ENCODE data around the gene NEGR1. TPM values are rescaled to one million over a fixed set of nuclear protein-coding genes. Genes with fewer than 3 reads are reported as not detected.

NEGR1 gene
- total and polyA plus RNA-seq, 7 donors: 0.69 to 69.2 (median 42.5) TPM

DNA sequence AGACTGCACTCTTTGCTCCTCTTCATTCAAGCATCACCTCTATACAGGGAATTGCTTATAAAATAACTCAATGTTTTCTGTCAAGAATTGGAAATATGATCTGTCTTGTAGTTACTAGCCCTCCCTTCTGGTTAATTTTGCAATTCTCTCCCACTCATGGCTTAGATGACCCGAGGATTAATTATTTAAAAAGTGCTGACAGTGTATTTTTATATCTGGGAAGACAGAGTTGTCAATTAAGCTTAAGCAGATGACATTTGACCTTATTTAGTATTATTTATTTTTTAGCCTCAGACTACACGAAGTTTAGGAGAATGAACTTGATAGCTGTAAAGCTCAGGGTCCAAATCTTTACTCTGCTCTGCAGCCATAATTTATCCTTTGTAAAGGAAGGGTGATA lies 538.5 kb downstream of the NEGR1 start:
- intact Hi-C loops (cut with DNase I): no loop called here
- TF ChIP-seq, protein P1, sequence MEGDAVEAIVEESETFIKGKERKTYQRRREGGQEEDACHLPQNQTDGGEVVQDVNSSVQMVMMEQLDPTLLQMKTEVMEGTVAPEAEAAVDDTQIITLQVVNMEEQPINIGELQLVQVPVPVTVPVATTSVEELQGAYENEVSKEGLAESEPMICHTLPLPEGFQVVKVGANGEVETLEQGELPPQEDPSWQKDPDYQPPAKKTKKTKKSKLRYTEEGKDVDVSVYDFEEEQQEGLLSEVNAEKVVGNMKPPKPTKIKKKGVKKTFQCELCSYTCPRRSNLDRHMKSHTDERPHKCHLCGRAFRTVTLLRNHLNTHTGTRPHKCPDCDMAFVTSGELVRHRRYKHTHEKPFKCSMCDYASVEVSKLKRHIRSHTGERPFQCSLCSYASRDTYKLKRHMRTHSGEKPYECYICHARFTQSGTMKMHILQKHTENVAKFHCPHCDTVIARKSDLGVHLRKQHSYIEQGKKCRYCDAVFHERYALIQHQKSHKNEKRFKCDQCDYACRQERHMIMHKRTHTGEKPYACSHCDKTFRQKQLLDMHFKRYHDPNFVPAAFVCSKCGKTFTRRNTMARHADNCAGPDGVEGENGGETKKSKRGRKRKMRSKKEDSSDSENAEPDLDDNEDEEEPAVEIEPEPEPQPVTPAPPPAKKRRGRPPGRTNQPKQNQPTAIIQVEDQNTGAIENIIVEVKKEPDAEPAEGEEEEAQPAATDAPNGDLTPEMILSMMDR (IDR thresholded peaks at IDR 0.05): no peak
- TF ChIP-seq POLR2A (IDR thresholded peaks at IDR 0.05): no peak
- TF ChIP-seq POLR2AphosphoS5 (IDR thresholded peaks at IDR 0.05): no peak
- no peak for TF ChIP-seq EP300 (IDR thresholded peaks at IDR 0.05)
- no peaks in the 10 kb centered on the region for H3K36me3 ChIP-seq
- H3K27ac ChIP-seq: no peak overlapping the region
- DNase-seq: no peak
- H3K27me3 ChIP-seq: no peaks in the 10 kb centered on the region
- WGBS, 2 donors: 69 to 77% methylated on average over 2 of the region's 2 CpGs
- H3K9me3 ChIP-seq: no peaks in the 10 kb centered on the region
- no peak overlapping the region for H3K4me3 ChIP-seq
- no peaks in the 10 kb centered on the region for H3K4me1 ChIP-seq

DNA sequence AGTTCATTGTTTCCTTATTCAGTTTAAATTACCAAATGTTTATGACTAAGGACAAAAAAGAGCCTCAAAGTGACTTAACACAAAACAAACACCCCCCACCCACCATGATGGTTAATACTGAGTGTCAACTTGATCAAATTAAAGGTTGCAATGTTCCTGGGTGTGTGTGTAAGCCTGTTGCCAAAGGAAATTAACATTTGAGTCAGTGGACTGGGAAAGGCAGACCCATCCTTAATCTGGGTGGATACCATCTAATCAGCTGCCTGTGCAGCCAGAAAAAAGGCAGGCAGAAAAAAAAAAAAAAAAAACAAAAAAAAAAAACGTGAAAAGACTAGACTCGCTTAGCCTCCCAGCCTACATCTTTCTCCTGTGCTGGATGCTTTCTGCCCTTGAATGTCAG lies 543.4 kb downstream of the NEGR1 start:
- H3K27me3 ChIP-seq: no peaks in the 10 kb centered on the region
- no peak overlapping the region for H3K27ac ChIP-seq
- intact Hi-C loops (cut with DNase I): no loop called here
- H3K4me3 ChIP-seq: no peak overlapping the region
- no peaks in the 10 kb centered on the region for H3K36me3 ChIP-seq
- 78 to 86% methylated on average over 2 of the region's 2 CpGs for WGBS, 2 donors
- no peak for DNase-seq
- no peaks in the 10 kb centered on the region for H3K9me3 ChIP-seq
- H3K4me1 ChIP-seq: no peaks in the 10 kb centered on the region
- no peak for TF ChIP-seq EP300 (IDR thresholded peaks at IDR 0.05)
- no peak for TF ChIP-seq POLR2A (IDR thresholded peaks at IDR 0.05)
- TF ChIP-seq, protein P1 (IDR thresholded peaks at IDR 0.05): no peak
- no peak for TF ChIP-seq POLR2AphosphoS5 (IDR thresholded peaks at IDR 0.05)

DNA sequence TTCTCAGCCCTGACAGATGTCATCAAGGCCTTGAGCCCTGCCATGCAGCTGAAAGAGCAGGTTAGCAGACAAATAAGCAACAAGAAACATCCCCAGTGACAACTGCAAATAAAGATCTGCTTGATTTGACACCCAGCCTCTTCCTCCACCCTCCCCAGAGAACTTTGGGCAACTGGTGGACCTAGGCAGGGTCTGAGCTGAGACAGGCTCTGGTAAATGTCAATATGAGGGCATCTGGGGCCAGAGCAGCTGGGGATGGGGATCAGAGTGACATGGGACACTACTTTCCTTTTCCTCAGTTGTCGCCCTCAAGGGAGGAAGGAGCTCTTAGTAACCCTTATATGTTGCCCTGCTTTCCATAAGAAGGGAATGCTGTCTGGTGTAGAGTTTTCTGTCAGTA lies 544.1 kb downstream of the NEGR1 start:
- intact Hi-C loops (cut with DNase I): no loop called here
- Histone ChIP-seq H3K36me3 (no peaks in the 10 kb centered on the region), H3K9me3 (no peaks in the 10 kb centered on the region), H3K27me3 (no peaks in the 10 kb centered on the region), H3K4me3 (no peak overlapping the region), H3K27ac (no peak overlapping the region), H3K4me1 (no peaks in the 10 kb centered on the region)
- DNase-seq: no peak
- WGBS, 2 donors: 100% methylated on average over 1 of the region's 1 CpG
- TF ChIP-seq POLR2A (IDR thresholded peaks at IDR 0.05) (no peak), EP300 (IDR thresholded peaks at IDR 0.05) (no peak), POLR2AphosphoS5 (IDR thresholded peaks at IDR 0.05) (no peak)
- TF ChIP-seq, protein P1 (IDR thresholded peaks at IDR 0.05): no peak

DNA sequence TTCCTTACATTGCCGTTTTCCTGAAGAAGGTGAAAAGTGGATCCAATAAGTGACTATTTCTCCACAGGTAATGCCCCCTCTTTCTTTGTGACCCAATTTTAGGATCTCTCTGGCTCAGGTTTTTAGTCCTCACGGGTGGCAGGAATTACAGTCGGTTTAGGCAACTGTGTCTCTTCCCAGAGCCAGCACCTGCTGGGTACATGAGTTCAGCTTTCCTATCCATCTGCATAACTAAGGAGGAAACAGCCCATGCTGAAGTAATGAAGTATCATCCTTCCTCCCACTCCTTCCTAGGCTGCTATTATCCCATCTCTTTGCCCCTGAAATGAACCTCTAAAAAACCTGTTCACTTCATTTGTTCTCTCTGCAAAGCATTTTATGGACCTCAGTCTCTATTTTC lies 544.6 kb downstream of the NEGR1 start:
- Histone ChIP-seq H3K27me3 (no peaks in the 10 kb centered on the region), H3K4me3 (no peak overlapping the region), H3K4me1 (no peaks in the 10 kb centered on the region), H3K27ac (no peak overlapping the region), H3K36me3 (no peaks in the 10 kb centered on the region), H3K9me3 (no peaks in the 10 kb centered on the region)
- no peak for TF ChIP-seq POLR2AphosphoS5 (IDR thresholded peaks at IDR 0.05)
- TF ChIP-seq, protein P1 (IDR thresholded peaks at IDR 0.05): no peak
- no peak for TF ChIP-seq POLR2A (IDR thresholded peaks at IDR 0.05)
- TF ChIP-seq EP300 (IDR thresholded peaks at IDR 0.05): no peak
- 91 to 96% methylated on average over 3 of the region's 3 CpGs for WGBS, 2 donors
- DNase-seq: no peak
- intact Hi-C loops (cut with DNase I): no loop called here

DNA sequence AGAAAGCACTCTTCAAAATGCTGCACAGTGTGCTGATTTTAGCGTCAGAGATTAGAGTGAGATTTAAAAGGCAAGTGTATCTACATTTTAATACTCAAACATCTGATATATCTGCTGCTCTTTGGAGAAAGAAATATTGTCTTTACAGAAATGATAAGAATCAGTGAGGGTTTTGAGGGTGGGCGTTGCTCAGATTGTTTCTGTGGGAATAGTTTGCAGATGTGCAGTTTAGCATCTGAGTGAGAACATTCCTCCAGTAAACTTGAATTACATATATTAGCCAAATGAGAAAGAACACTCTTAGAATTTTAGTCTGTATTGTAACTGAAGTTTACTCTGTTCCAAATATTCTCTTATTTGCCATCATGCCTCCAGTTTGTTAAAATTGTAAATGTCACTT lies 549.2 kb downstream of the NEGR1 start:
- intact Hi-C loops (cut with DNase I): no loop called here
- Histone ChIP-seq H3K27ac (no peak overlapping the region), H3K27me3 (no peaks in the 10 kb centered on the region), H3K4me3 (no peak overlapping the region), H3K9me3 (no peaks in the 10 kb centered on the region), H3K36me3 (no peaks in the 10 kb centered on the region), H3K4me1 (no peaks in the 10 kb centered on the region)
- TF ChIP-seq POLR2A (IDR thresholded peaks at IDR 0.05) (no peak), POLR2AphosphoS5 (IDR thresholded peaks at IDR 0.05) (no peak), EP300 (IDR thresholded peaks at IDR 0.05) (no peak)
- TF ChIP-seq, protein P1 (IDR thresholded peaks at IDR 0.05): no peak
- WGBS, 2 donors: 49 to 79% methylated on average over 2 of the region's 2 CpGs
- DNase-seq: no peak
